HepG2 (cell line): Measurements from ENCODE around the gene AMBRA1. TPM values are rescaled to one million over a fixed set of nuclear protein-coding genes. Genes with fewer than 3 reads are reported as not detected.

Experiments
- CREB3 ChIP-seq: sonication (generic); formaldehyde crosslinking; IDR thresholded peaks from 2 replicates; pipeline ENCODE4 v1.5.0; 2020; ENCODE audit warnings: missing genetic modification reagents
- DBP ChIP-seq: sonication (generic); formaldehyde crosslinking; IDR thresholded peaks from 2 replicates; pipeline ENCODE4 v1.4.0; 2020; ENCODE audit warnings: missing genetic modification reagents; ENCODE audit errors: not compliant biosample characterization
- DMAP1 ChIP-seq: IDR thresholded peaks from 2 replicates; pipeline ENCODE4 v1.6.1; 2016
- MIER2 ChIP-seq: IDR thresholded peaks from 2 replicates; pipeline ENCODE4 v1.6.1; 2016; ENCODE audit warnings: missing biosample characterization, missing genetic modification reagents
- MTA1 ChIP-seq: sonication (generic); formaldehyde crosslinking; IDR thresholded peaks from 2 replicates; pipeline ENCODE4 v1.4.0; 2020; ENCODE audit warnings: missing genetic modification reagents, mild to moderate bottlenecking, borderline replicate concordance
- MXI1 ChIP-seq: IDR thresholded peaks from 3 replicates; pipeline ENCODE4 v1.6.1; 2012; ENCODE audit warnings: low read depth, low read length, inconsistent platforms, borderline replicate concordance
- NFE2L2 ChIP-seq: fragments of 150-350 bp; IDR thresholded peaks from 2 replicates; pipeline ENCODE4 v1.6.1; 2014; ENCODE audit warnings: low read length
- PHF21A ChIP-seq: sonication (generic); formaldehyde crosslinking; IDR thresholded peaks from 2 replicates; pipeline ENCODE4 v1.5.0; 2020; ENCODE audit warnings: mild to moderate bottlenecking, missing genetic modification reagents
- SKIL ChIP-seq: sonication (generic); formaldehyde crosslinking; IDR thresholded peaks from 2 replicates; pipeline ENCODE4 v1.8.0; 2022; ENCODE audit warnings: missing genetic modification reagents, mild to moderate bottlenecking, moderate library complexity, borderline replicate concordance
- TBX2 ChIP-seq: sonication (generic); formaldehyde crosslinking; IDR thresholded peaks from 2 replicates; pipeline ENCODE4 v1.5.0; 2020; ENCODE audit warnings: missing genetic modification reagents, mild to moderate bottlenecking, borderline replicate concordance
- TEF ChIP-seq: sonication (generic); formaldehyde crosslinking; IDR thresholded peaks from 2 replicates; pipeline ENCODE4 v1.5.0; 2020; ENCODE audit warnings: missing genetic modification reagents
- ZNF234 ChIP-seq: sonication (generic); formaldehyde crosslinking; conservative IDR thresholded peaks from 2 replicates; pipeline ENCODE4 v1.5.1; 2020; ENCODE audit warnings: mild to moderate bottlenecking, missing genetic modification reagents
- ZNF260 ChIP-seq: sonication (generic); formaldehyde crosslinking; IDR thresholded peaks from 2 replicates; pipeline ENCODE4 v1.4.0; 2020; ENCODE audit warnings: missing genetic modification reagents, low read depth, mild to moderate bottlenecking, borderline replicate concordance
- ZNF280B ChIP-seq: sonication (generic); formaldehyde crosslinking; IDR thresholded peaks from 2 replicates; pipeline ENCODE4 v1.5.0; 2020; ENCODE audit warnings: missing genetic modification reagents, mild to moderate bottlenecking, borderline replicate concordance
- ZNF557 ChIP-seq: sonication (generic); formaldehyde crosslinking; IDR thresholded peaks from 2 replicates; pipeline ENCODE4 v1.4.0; 2020; ENCODE audit warnings: missing genetic modification reagents
- ZNF678 ChIP-seq: sonication (generic); formaldehyde crosslinking; IDR thresholded peaks from 2 replicates; pipeline ENCODE4 v1.4.0; 2020; ENCODE audit warnings: mild to moderate bottlenecking, missing genetic modification reagents
- polyA plus RNA-seq, 8 experiments: library from polyadenylated mRNA; depleted of rRNA in 3 of 8; stranded (reverse) in 7 of 8; unstranded in 1 of 8; fragments of >200 nt; fragmentation: Illumina TruSeq in 4 of 8; extraction: Trizol in 4 of 8; gene quantifications; 2 replicates each; pipeline versions ENCODE4 v1.2.1 to v1.2.3, GENCODE V29; 2011 to 2016; ENCODE audit warnings: low read depth in 4 of 8, missing spikeins in 1 of 8, mixed read lengths in 1 of 8; ENCODE audit not compliant: insufficient read depth in 1 of 8
- total RNA-seq, 5 experiments: library from RNA; depleted of rRNA; stranded (reverse); fragments of >200 nt; fragmentation: Illumina TruSeq; extraction: Trizol; gene quantifications; 2 replicates each; pipeline ENCODE4 v1.2.3, GENCODE V29; 2016; ENCODE audit warnings: low read depth in 1 of 5
- TF ChIP-seq, protein P1 (sequence below), 2 experiments: sonication (generic) in 1 of 2; formaldehyde crosslinking in 1 of 2; IDR thresholded peaks; 2 replicates each; pipeline versions ENCODE4 v1.4.0 to v1.6.1; 2016 to 2020; ENCODE audit warnings: borderline replicate concordance in 1 of 2, low read depth in 1 of 2, mild to moderate bottlenecking in 1 of 2, missing genetic modification reagents in 1 of 2

Gene AMBRA1
- total and polyA plus RNA-seq, 2 of the 13 experiments (the other 11 are each of a cell fraction or from before 2014, with no cell fraction given) = 15.7 to 26.0 TPM

GRCh38 chr11:46593550-46594373 lies at the start of gene AMBRA1 (continued):
- TF ChIP-seq, protein P1, sequence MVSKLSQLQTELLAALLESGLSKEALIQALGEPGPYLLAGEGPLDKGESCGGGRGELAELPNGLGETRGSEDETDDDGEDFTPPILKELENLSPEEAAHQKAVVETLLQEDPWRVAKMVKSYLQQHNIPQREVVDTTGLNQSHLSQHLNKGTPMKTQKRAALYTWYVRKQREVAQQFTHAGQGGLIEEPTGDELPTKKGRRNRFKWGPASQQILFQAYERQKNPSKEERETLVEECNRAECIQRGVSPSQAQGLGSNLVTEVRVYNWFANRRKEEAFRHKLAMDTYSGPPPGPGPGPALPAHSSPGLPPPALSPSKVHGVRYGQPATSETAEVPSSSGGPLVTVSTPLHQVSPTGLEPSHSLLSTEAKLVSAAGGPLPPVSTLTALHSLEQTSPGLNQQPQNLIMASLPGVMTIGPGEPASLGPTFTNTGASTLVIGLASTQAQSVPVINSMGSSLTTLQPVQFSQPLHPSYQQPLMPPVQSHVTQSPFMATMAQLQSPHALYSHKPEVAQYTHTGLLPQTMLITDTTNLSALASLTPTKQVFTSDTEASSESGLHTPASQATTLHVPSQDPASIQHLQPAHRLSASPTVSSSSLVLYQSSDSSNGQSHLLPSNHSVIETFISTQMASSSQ (IDR thresholded peaks at IDR 0.05; ENCODE audit: low read depth) = 0 out of 2 replicates have a peak, but pooled peaks have one; percentile 24
- TF ChIP-seq, protein P1 (CRISPR knock-in tag; IDR thresholded peaks at IDR 0.05; ENCODE audit: borderline replicate concordance) = 0 out of 2 replicates have a peak, but pooled peaks have one; percentile 63
- TF ChIP-seq ZNF234 (CRISPR knock-in tag) = no peak
- 0 out of 2 replicates have a peak, but pooled peaks have one; percentile 18 for TF ChIP-seq DMAP1 (CRISPR knock-in tag)
- TF ChIP-seq MIER2 = 0 out of 2 replicates have a peak, but pooled peaks have one; percentile 45
- peak; percentile 72; the same call in 1 of the 2 replicates for TF ChIP-seq TBX2 (CRISPR knock-in tag)
- TF ChIP-seq SKIL (CRISPR knock-in tag) = no peak
- TF ChIP-seq MTA1 (CRISPR knock-in tag) = peak; percentile 25; the same call in 1 of the 2 replicates
- TF ChIP-seq ZNF260 = no peak
- TF ChIP-seq DBP (CRISPR knock-in tag) = no peak
- no peak; the same call in 1 of the 2 replicates for TF ChIP-seq CREB3
- no peak for TF ChIP-seq NFE2L2
- TF ChIP-seq TEF (CRISPR knock-in tag) = no peak
- TF ChIP-seq ZNF557 = no peak
- TF ChIP-seq PHF21A = peak; percentile 68; the same call in 1 of the 2 replicates
- TF ChIP-seq MXI1 = peak; percentile 77; the same call in 2 of the 3 replicates
- TF ChIP-seq ZNF678 (CRISPR knock-in tag) = no peak
- TF ChIP-seq ZNF280B (CRISPR knock-in tag) = peak; percentile 60; the same call in 1 of the 2 replicates
